Effector CD4-positive, alpha-beta T cell (primary cell): ENCODE measurements around the gene INPP1.

ENCODE experiments used
- DNase-seq: peaks from one replicate; pipeline ENCODE4 v3.0.0-alpha.2; 2020

INPP1 gene

GRCh38 chr2:190410166-190410565 lies 66.8 kb downstream of the INPP1 start:
- DNase-seq = no peak

GRCh38 chr2:190412966-190413365 lies 69.6 kb downstream of the INPP1 start:
- DNase-seq = no peak

GRCh38 chr2:190413421-190413820 lies 70.0 kb downstream of the INPP1 start:
- DNase-seq = no peak

GRCh38 chr2:190415251-190415650 lies 71.9 kb downstream of the INPP1 start:
- no peak for DNase-seq

- DNase-seq = no peak
These were observed 72.7 kb downstream of the INPP1 start for GRCh38 chr2:190415794-190416775.

GRCh38 chr2:190417045-190417842 lies 73.9 kb downstream of the INPP1 start:
- no peak for DNase-seq

- DNase-seq = no peak
These were observed 75.3 kb downstream of the INPP1 start for GRCh38 chr2:190418727-190419126.

GRCh38 chr2:190420801-190421200 lies 77.4 kb downstream of the INPP1 start:
- DNase-seq = no peak
